HepG2 (cell line): ENCODE measurements around the gene HACD2. TPM values are rescaled to one million over a fixed set of nuclear protein-coding genes. Genes with fewer than 3 reads are reported as not detected.
"Not testable (repeated sequence)": the region's sequence is repeated elsewhere in the genome, so short reads cannot be mapped to it uniquely, and the experiment has no call there.

Experiments used
- ATAC-seq: fragments of 200-7000 bp; cut with Tn5 transposase; 3 replicates; pipeline ENCODE4 v1.9.1; 2020; ENCODE audit warnings: mild to moderate bottlenecking, moderate library complexity
- BruUV-seq: library from RNA; stranded (reverse); fragments of 400-500 nt; replicated peaks from 2 replicates; lab custom pipeline; 2021; lab: Mats Ljungman, UMichigan
- CTCF ChIA-PET: fragments of 300-600 bp; formaldehyde crosslinking; extraction: SDS; loops from one replicate; lab custom pipeline; 2021; ENCODE audit warnings: low total read pairs, inconsistent platforms, low intra/inter-chr PET ratio; lab: Yijun Ruan, JAX
- POLR2A ChIA-PET: fragments of 350-600 bp; sonication (Branson Sonifier 250); formaldehyde crosslinking; loops from one replicate; lab custom pipeline; 2020; ENCODE audit warnings: antibody characterized with exemption, inconsistent platforms; lab: Yijun Ruan, JAX
- DNase-seq: peaks from one replicate; pipeline ENCODE4 v3.0.0-alpha.2; 2015; ENCODE audit warnings: low spot score
- FAIRE-seq: peaks from 3 replicates; lab custom pipeline; 2011; peaks lifted over from hg19 to GRCh38; lab: Jason Lieb, UNC
- H2AFZ ChIP-seq: one replicate; pipeline ENCODE4 v1.6.1; 2011; ENCODE audit warnings: low read length, inconsistent platforms
- H3K27ac ChIP-seq: fragments of 300-600 bp; 3 replicates; pipeline ENCODE4 v1.8.0; 2011; ENCODE audit warnings: mixed run types, mild to moderate bottlenecking, mixed read lengths, low read length, inconsistent platforms; ENCODE audit not compliant: insufficient read depth; ENCODE audit errors: extremely low read length
- H3K27me3 ChIP-seq, 2 experiments: fragments of 200-600 bp in 1 of 2; 2 replicates in 1 of 2; 3 replicates in 1 of 2; pipeline versions ENCODE4 v1.6.0 to v1.8.0; 2011; ENCODE audit warnings: low read length in 2 of 2, mild to moderate bottlenecking in 2 of 2, moderate library complexity in 2 of 2, inconsistent platforms in 1 of 2; ENCODE audit not compliant: insufficient read depth in 2 of 2, control insufficient read depth in 1 of 2
- H3K36me3 ChIP-seq, 2 experiments: fragments of 200-600 bp in 1 of 2; replicated peaks in 1 of 2; 2 replicates in 1 of 2; 3 replicates in 1 of 2; pipeline versions ENCODE4 v1.5.1 to v1.8.0; 2011; ENCODE audit warnings: low read length in 2 of 2, inconsistent platforms in 1 of 2; ENCODE audit not compliant: insufficient read depth in 2 of 2, control insufficient read depth in 1 of 2
- H3K4me1 ChIP-seq: 2 replicates; pipeline ENCODE4 v1.5.1; 2012; ENCODE audit warnings: low read length, inconsistent platforms; ENCODE audit not compliant: insufficient read depth
- H3K4me2 ChIP-seq: 2 replicates; pipeline ENCODE4 v1.6.0; 2011; ENCODE audit warnings: low read depth, low read length, inconsistent platforms
- H3K4me3 ChIP-seq, 3 experiments: fragments of 200-600 bp in 1 of 3; sonication (generic), shearing (Covaris generic) in 1 of 3; replicated peaks in 1 of 3; 2 replicates each; pipeline ENCODE4 v1.5.1; 2011 to 2016; ENCODE audit warnings: low read length in 3 of 3, inconsistent platforms in 2 of 3, low read depth in 2 of 3, mild to moderate bottlenecking in 2 of 3, control low read depth in 1 of 3, mixed read lengths in 1 of 3; ENCODE audit not compliant: insufficient read depth in 1 of 3
- H3K79me2 ChIP-seq: one replicate; pipeline ENCODE4 v1.6.1; 2011; ENCODE audit warnings: low read length, inconsistent platforms; ENCODE audit not compliant: insufficient read depth
- H3K9ac ChIP-seq: 2 replicates; pipeline ENCODE4 v1.6.0; 2011; ENCODE audit warnings: mild to moderate bottlenecking, low read depth, low read length, inconsistent platforms; ENCODE audit not compliant: insufficient read depth
- H3K9me3 ChIP-seq: 2 replicates; pipeline ENCODE4 v1.5.1; 2012; ENCODE audit warnings: mild to moderate bottlenecking, low read length
- H4K20me1 ChIP-seq: 2 replicates; pipeline ENCODE4 v1.6.0; 2011; ENCODE audit warnings: inconsistent platforms, mild to moderate bottlenecking, low read length, moderate library complexity; ENCODE audit not compliant: insufficient read depth
- CREBL2 ChIP-seq: sonication (generic); formaldehyde crosslinking; IDR thresholded peaks from 2 replicates; pipeline ENCODE4 v1.8.1; 2023; ENCODE audit warnings: missing genetic modification reagents, mild to moderate bottlenecking, borderline replicate concordance
- SAFB2 ChIP-seq: sonication (generic); formaldehyde crosslinking; IDR thresholded peaks from 2 replicates; pipeline ENCODE4 v1.5.1; 2020; ENCODE audit warnings: missing genetic modification reagents, low read depth, mild to moderate bottlenecking, borderline replicate concordance
- SIN3A ChIP-seq: IDR thresholded peaks from 2 replicates; pipeline ENCODE4 v1.6.1; 2011; ENCODE audit warnings: low read depth, mild to moderate bottlenecking, control low read depth, low read length, borderline replicate concordance
- ZHX2 ChIP-seq, 2 experiments: sonication (generic) in 1 of 2; formaldehyde crosslinking in 1 of 2; IDR thresholded peaks; 2 replicates each; pipeline versions ENCODE4 v1.6.1 to v1.9.0; 2014 to 2022; ENCODE audit warnings: antibody characterized with exemption in 1 of 2, borderline replicate concordance in 1 of 2, inconsistent platforms in 1 of 2, low read depth in 1 of 2, missing genetic modification reagents in 1 of 2
- ZNF562 ChIP-seq: sonication (generic); formaldehyde crosslinking; IDR thresholded peaks from 2 replicates; pipeline ENCODE4 v1.8.0; 2022; ENCODE audit warnings: missing genetic modification reagents, borderline replicate concordance
- WGBS: methylation state at CpG from one replicate; pipeline ENCODE4 v1.1.6; 2017; ENCODE audit warnings: low lambda C conversion rate; 5-methylcytosine and 5-hydroxymethylcytosine counted together
- in situ Hi-C: cut with HindIII; loops from 2 replicates; pipeline ENCODE4 v1.10.0; 2017; ENCODE audit warnings: low pct_unique_long_range_greater_than_20kb; ENCODE audit not compliant: extremely low pct_ligation_motif_present
- intact Hi-C: fragments of 100-400 bp; cut with micrococcal nuclease; formaldehyde crosslinking; loops from one replicate; pipeline ENCODE4 v1.10.0; 2022; ENCODE audit not compliant: unreplicated experiment
- polyA plus RNA-seq, 8 experiments: library from polyadenylated mRNA; depleted of rRNA in 3 of 8; stranded (reverse) in 7 of 8; unstranded in 1 of 8; fragments of >200 nt; fragmentation: Illumina TruSeq in 4 of 8; extraction: Trizol in 4 of 8; gene quantifications; 2 replicates each; pipeline versions ENCODE4 v1.2.1 to v1.2.3, GENCODE V29; 2011 to 2016; ENCODE audit warnings: low read depth in 4 of 8, missing spikeins in 1 of 8, mixed read lengths in 1 of 8; ENCODE audit not compliant: insufficient read depth in 1 of 8
- total RNA-seq, 5 experiments: library from RNA; depleted of rRNA; stranded (reverse); fragments of >200 nt; fragmentation: Illumina TruSeq; extraction: Trizol; gene quantifications; 2 replicates each; pipeline ENCODE4 v1.2.3, GENCODE V29; 2016; ENCODE audit warnings: low read depth in 1 of 5
- TF ChIP-seq, protein P1 (sequence below): conservative IDR thresholded peaks from 2 replicates; pipeline ENCODE4 v1.6.1; 2018; ENCODE audit warnings: missing genetic modification reagents
- TF ChIP-seq, protein P2 (sequence below): fragments of 450-650 bp; IDR thresholded peaks from 2 replicates; pipeline ENCODE4 v1.6.1; 2016
- TF ChIP-seq, protein P3 (sequence below): sonication (generic); formaldehyde crosslinking; IDR thresholded peaks from 2 replicates; pipeline ENCODE4 v1.8.1; 2023; ENCODE audit warnings: mild to moderate bottlenecking, missing genetic modification reagents, borderline replicate concordance

The HACD2 gene
- total and polyA plus RNA-seq, 2 of the 13 experiments (the other 11 are each of a cell fraction or from before 2014, with no cell fraction given), result 47.0 to 50.4 TPM

GRCh38 chr3:123613543-123613942, 28.7 kb upstream of the HACD2 start (continued):
- TF ChIP-seq ZHX2 (IDR thresholded peaks at IDR 0.05; ENCODE audit: low read depth) (no peak), ZHX2 (CRISPR knock-in tag; IDR thresholded peaks at IDR 0.05; ENCODE audit: borderline replicate concordance) (no peak), ZNF562 (no peak), SIN3A (no peak), SAFB2 (CRISPR knock-in tag) (no peak), CREBL2 (no peak)
- TF ChIP-seq, protein P1, sequence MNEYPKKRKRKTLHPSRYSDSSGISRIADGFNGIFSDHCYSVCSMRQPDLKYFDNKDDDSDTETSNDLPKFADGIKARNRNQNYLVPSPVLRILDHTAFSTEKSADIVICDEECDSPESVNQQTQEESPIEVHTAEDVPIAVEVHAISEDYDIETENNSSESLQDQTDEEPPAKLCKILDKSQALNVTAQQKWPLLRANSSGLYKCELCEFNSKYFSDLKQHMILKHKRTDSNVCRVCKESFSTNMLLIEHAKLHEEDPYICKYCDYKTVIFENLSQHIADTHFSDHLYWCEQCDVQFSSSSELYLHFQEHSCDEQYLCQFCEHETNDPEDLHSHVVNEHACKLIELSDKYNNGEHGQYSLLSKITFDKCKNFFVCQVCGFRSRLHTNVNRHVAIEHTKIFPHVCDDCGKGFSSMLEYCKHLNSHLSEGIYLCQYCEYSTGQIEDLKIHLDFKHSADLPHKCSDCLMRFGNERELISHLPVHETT (CRISPR knock-in tag), result no peak
- TF ChIP-seq, protein P2, sequence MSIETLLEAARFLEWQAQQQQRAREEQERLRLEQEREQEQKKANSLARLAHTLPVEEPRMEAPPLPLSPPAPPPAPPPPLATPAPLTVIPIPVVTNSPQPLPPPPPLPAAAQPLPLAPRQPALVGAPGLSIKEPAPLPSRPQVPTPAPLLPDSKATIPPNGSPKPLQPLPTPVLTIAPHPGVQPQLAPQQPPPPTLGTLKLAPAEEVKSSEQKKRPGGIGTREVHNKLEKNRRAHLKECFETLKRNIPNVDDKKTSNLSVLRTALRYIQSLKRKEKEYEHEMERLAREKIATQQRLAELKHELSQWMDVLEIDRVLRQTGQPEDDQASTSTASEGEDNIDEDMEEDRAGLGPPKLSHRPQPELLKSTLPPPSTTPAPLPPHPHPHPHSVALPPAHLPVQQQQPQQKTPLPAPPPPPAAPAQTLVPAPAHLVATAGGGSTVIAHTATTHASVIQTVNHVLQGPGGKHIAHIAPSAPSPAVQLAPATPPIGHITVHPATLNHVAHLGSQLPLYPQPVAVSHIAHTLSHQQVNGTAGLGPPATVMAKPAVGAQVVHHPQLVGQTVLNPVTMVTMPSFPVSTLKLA, result no peak
- TF ChIP-seq, protein P3, sequence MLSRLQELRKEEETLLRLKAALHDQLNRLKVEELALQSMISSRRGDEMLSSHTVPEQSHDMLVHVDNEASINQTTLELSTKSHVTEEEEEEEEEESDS, result no peak
- TF ChIP-seq, all 625 proteins: peak for 0

DNA sequence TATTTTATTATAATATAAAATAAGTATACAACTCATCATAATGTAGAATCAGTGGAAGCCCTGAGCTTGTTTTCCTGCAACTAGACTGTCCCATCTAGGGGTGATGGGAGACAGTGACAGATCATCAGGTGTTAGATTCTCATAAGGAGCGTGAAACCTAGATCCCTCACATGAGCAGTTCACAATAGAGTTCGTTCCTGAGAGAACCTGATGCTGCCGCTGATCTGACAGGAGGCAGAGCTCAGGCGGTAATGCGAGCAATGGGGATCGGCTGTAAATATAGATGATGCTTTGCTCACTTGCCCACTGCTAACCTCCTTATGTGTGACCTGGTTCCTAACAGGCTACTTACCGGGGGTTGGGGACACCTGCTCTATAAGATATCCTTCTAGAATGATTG, 26.8 kb upstream of the HACD2 start:
- peaks cover 4 to 13% of the 10 kb centered on the region in 2 experiments; a peak in 4 of 5 replicates for H3K36me3 ChIP-seq
- H3K27ac ChIP-seq, FAIRE-seq, H3K27me3 ChIP-seq, H4K20me1 ChIP-seq, H3K4me3 ChIP-seq, in situ Hi-C loops, BruUV-seq, H3K9ac ChIP-seq, H3K4me2 ChIP-seq, H2AFZ ChIP-seq, H3K9me3 ChIP-seq, DNase-seq, ATAC-seq, CTCF ChIA-PET, intact Hi-C loops, H3K79me2 ChIP-seq: not testable (repeated sequence)
- WGBS, result 95% methylated on average over 7 of the region's 7 CpGs
- H3K4me1 ChIP-seq, result peaks cover 13% of the 10 kb centered on the region
- POLR2A ChIA-PET, result interaction anchor here (2.1 kb wide), 1 partner anchor 26 kb away, joined by 6 read pairs; no protein-coding TSS in a partner anchor
